Common myeloid progenitor, CD34-positive (primary cell): ENCODE results near the gene SCUBE1.
A peak's percentile ranks its signal among the peaks of the same experiment; 100 is the strongest.

Experiments
- CTCF ChIA-PET: fragments of 350-600 bp; sonication (Branson Sonifier 250); formaldehyde crosslinking; loops from one replicate; lab custom pipeline; 2021; ENCODE audit warnings: antibody characterized with exemption; lab: Charles Lee
- POLR2A ChIA-PET: fragments of 350-600 bp; sonication (Branson Sonifier 250); formaldehyde crosslinking; loops from one replicate; lab custom pipeline; 2021; ENCODE audit warnings: antibody characterized with exemption; lab: Charles Lee
- DNase-seq, 3 donors: peaks; one replicate each; pipeline versions ENCODE4 v3.0.0 to v3.0.0-alpha.2; 2013
- H3K27ac ChIP-seq, 2 experiments: 1 replicate in 1 of 2; 2 replicates in 1 of 2; pipeline ENCODE4 v1.7.0; 2013; ENCODE audit warnings: inconsistent platforms in 2 of 2, low read length in 2 of 2, mild to moderate bottlenecking in 2 of 2, low read depth in 1 of 2, moderate library complexity in 1 of 2; ENCODE audit not compliant: severe bottlenecking in 2 of 2, insufficient read depth in 1 of 2, poor library complexity in 1 of 2
- H3K27me3 ChIP-seq, 5 experiments: replicated peaks in 2 of 5; 1 replicate in 3 of 5; 2 replicates in 2 of 5; pipeline versions ENCODE4 v1.6.1 to v1.7.0; 2013; ENCODE audit warnings: low read length in 4 of 5, mild to moderate bottlenecking in 2 of 5, moderate library complexity in 2 of 5, inconsistent platforms in 1 of 5; ENCODE audit not compliant: insufficient read depth in 5 of 5, control insufficient read depth in 4 of 5
- H3K36me3 ChIP-seq, 4 experiments: 1 replicate in 2 of 4; 2 replicates in 2 of 4; pipeline versions ENCODE4 v1.6.1 to v1.7.0; 2013; ENCODE audit warnings: low read length in 3 of 4, control low read depth in 1 of 4, mild to moderate bottlenecking in 1 of 4; ENCODE audit not compliant: control insufficient read depth in 4 of 4, insufficient read depth in 4 of 4
- H3K4me1 ChIP-seq, 4 experiments: 1 replicate in 3 of 4; 2 replicates in 1 of 4; pipeline versions ENCODE4 v1.6.1 to v1.7.1; 2013; ENCODE audit warnings: low read length in 3 of 4, mild to moderate bottlenecking in 3 of 4, control low read depth in 1 of 4, inconsistent platforms in 1 of 4, moderate library complexity in 1 of 4; ENCODE audit not compliant: control insufficient read depth in 4 of 4, insufficient read depth in 4 of 4; ENCODE audit errors: control extremely low read depth in 1 of 4
- H3K4me3 ChIP-seq, 7 experiments: 1 replicate in 4 of 7; 2 replicates in 3 of 7; pipeline versions ENCODE4 v1.5.1 to v1.7.0; 2013; ENCODE audit warnings: mild to moderate bottlenecking in 7 of 7, low read length in 6 of 7, moderate library complexity in 6 of 7, inconsistent platforms in 2 of 7, low read depth in 2 of 7, control low read depth in 1 of 7; ENCODE audit not compliant: insufficient read depth in 4 of 7, control insufficient read depth in 1 of 7; ENCODE audit errors: extremely low read depth in 1 of 7
- H3K9me3 ChIP-seq, 5 experiments: 1 replicate in 4 of 5; 2 replicates in 1 of 5; pipeline versions ENCODE4 v1.6.1 to v1.7.1; 2013; ENCODE audit warnings: low read length in 4 of 5, mild to moderate bottlenecking in 2 of 5, inconsistent platforms in 1 of 5, low read depth in 1 of 5, moderate library complexity in 1 of 5; ENCODE audit not compliant: control insufficient read depth in 4 of 5, insufficient read depth in 2 of 5; ENCODE audit errors: control extremely low read depth in 1 of 5
- WGBS: methylation state at CpG from one replicate; pipeline ENCODE4 v1.1.5; 2013; ENCODE audit not compliant: insufficient coverage; 5-methylcytosine and 5-hydroxymethylcytosine counted together

Gene SCUBE1

GRCh38 chr22:43245717-43246116 is 97.5 kb downstream of the SCUBE1 start:
- Histone ChIP-seq H3K27me3 (no peaks in the 10 kb centered on the region), H3K36me3 (no peaks in the 10 kb centered on the region), H3K9me3 (no peaks in the 10 kb centered on the region), H3K4me3 (no peak overlapping the region), H3K27ac (no peak overlapping the region), H3K4me1 (peaks cover 0 to 49% (median 23%) of the 10 kb centered on the region in 4 experiments)
- DNase-seq, result peak in 1 of 3 donors; percentile 55
- ChIA-PET CTCF (interaction anchor here (1.2 to 11.2 kb wide), 4 partner anchors 14 to 101 kb away, joined by 4 to 97 read pairs (median 31); no protein-coding TSS in a partner anchor), POLR2A (interaction anchor here (1.4 to 2.4 kb wide), 2 partner anchors 12 to 18 kb away, joined by 6 to 16 read pairs; no protein-coding TSS in a partner anchor)
- WGBS, result 90% methylated on average over 9 of the region's 10 CpGs

GRCh38 chr22:43244803-43245527 is 98.2 kb downstream of the SCUBE1 start:
- CTCF ChIA-PET, result interaction anchor here (1.2 to 2.8 kb wide), 4 partner anchors 10 to 101 kb away, joined by 3 to 8 read pairs (median 5); no protein-coding TSS in a partner anchor
- H3K9me3 ChIP-seq, result no peaks in the 10 kb centered on the region
- H3K4me3 ChIP-seq, result no peak overlapping the region
- POLR2A ChIA-PET, result no interaction called here
- no peaks in the 10 kb centered on the region for H3K36me3 ChIP-seq
- WGBS, result 95% methylated on average over 18 of the region's 24 CpGs
- DNase-seq, result no peak
- peaks cover 0 to 49% (median 23%) of the 10 kb centered on the region in 4 experiments for H3K4me1 ChIP-seq
- no peak overlapping the region for H3K27ac ChIP-seq
- H3K27me3 ChIP-seq, result no peaks in the 10 kb centered on the region

- no peak overlapping the region for H3K4me3 ChIP-seq
- H3K4me1 ChIP-seq, result peaks cover 0 to 54% (median 23%) of the 10 kb centered on the region in 4 experiments
- H3K27me3 ChIP-seq, result no peaks in the 10 kb centered on the region
- peak in 2 of 3 donors; percentile 39 to 66 for DNase-seq
- H3K27ac ChIP-seq, result no peak overlapping the region
- POLR2A ChIA-PET, result no interaction called here
- no peaks in the 10 kb centered on the region for H3K9me3 ChIP-seq
- no peaks in the 10 kb centered on the region for H3K36me3 ChIP-seq
- 20% methylated on average over 1 of the region's 7 CpGs for WGBS
- CTCF ChIA-PET, result interaction anchor here (1.2 to 2.8 kb wide), 6 partner anchors 10 to 102 kb away, joined by 3 to 13 read pairs (median 7); no protein-coding TSS in a partner anchor
Measured at GRCh38 chr22:43244402-43244801, 98.8 kb downstream of the SCUBE1 start.

- WGBS, result 98% methylated on average over 12 of the region's 12 CpGs
- ChIA-PET CTCF (interaction anchor here (1.0 to 2.8 kb wide), 7 partner anchors 12 to 103 kb away, joined by 3 to 13 read pairs (median 6); no protein-coding TSS in a partner anchor), POLR2A (no interaction called here)
- Histone ChIP-seq H3K36me3 (no peaks in the 10 kb centered on the region), H3K27ac (no peak overlapping the region), H3K4me3 (no peak overlapping the region), H3K4me1 (peaks cover 0 to 50% (median 21%) of the 10 kb centered on the region in 4 experiments), H3K27me3 (no peaks in the 10 kb centered on the region), H3K9me3 (no peaks in the 10 kb centered on the region)
- DNase-seq, result no peak
Measured at GRCh38 chr22:43243324-43243723, 99.8 kb downstream of the SCUBE1 start.

GRCh38 chr22:43242627-43243026 is 100.5 kb downstream of the SCUBE1 start:
- Histone ChIP-seq H3K9me3 (no peaks in the 10 kb centered on the region), H3K36me3 (no peaks in the 10 kb centered on the region), H3K27ac (no peak overlapping the region), H3K27me3 (no peaks in the 10 kb centered on the region), H3K4me1 (peaks cover 0 to 49% (median 20%) of the 10 kb centered on the region in 4 experiments), H3K4me3 (no peak overlapping the region)
- no peak for DNase-seq
- ChIA-PET POLR2A (interaction anchor here (1.0 kb wide), 1 partner anchor 14 kb away, joined by 5 read pairs; no protein-coding TSS in a partner anchor), CTCF (interaction anchor here (1.4 to 2.8 kb wide), 5 partner anchors 11 to 104 kb away, joined by 3 to 13 read pairs (median 8); no protein-coding TSS in a partner anchor)
- 93% methylated on average over 6 of the region's 6 CpGs for WGBS

- no peak overlapping the region for H3K27ac ChIP-seq
- H3K36me3 ChIP-seq, result no peaks in the 10 kb centered on the region
- WGBS, result 97% methylated on average over 10 of the region's 14 CpGs
- H3K9me3 ChIP-seq, result no peaks in the 10 kb centered on the region
- ChIA-PET POLR2A (interaction anchor here (1.0 kb wide), 1 partner anchor 15 kb away, joined by 5 read pairs; no protein-coding TSS in a partner anchor), CTCF (interaction anchor here (1.1 to 2.4 kb wide), 7 partner anchors 10 to 104 kb away, joined by 3 to 13 read pairs (median 4); no protein-coding TSS in a partner anchor)
- H3K4me3 ChIP-seq, result no peak overlapping the region
- no peaks in the 10 kb centered on the region for H3K27me3 ChIP-seq
- H3K4me1 ChIP-seq, result peaks cover 0 to 42% (median 18%) of the 10 kb centered on the region in 4 experiments
- DNase-seq, result no peak
Measured at GRCh38 chr22:43241699-43242386, 101.3 kb downstream of the SCUBE1 start.
